ENCODE results near the gene SLX9. TPM values are rescaled to one million over a fixed set of nuclear protein-coding genes. Genes with fewer than 3 reads are reported as not detected.

SLX9 gene
- total RNA-seq, 1 donor from 2014 or later, result 80.8 TPM

DNA sequence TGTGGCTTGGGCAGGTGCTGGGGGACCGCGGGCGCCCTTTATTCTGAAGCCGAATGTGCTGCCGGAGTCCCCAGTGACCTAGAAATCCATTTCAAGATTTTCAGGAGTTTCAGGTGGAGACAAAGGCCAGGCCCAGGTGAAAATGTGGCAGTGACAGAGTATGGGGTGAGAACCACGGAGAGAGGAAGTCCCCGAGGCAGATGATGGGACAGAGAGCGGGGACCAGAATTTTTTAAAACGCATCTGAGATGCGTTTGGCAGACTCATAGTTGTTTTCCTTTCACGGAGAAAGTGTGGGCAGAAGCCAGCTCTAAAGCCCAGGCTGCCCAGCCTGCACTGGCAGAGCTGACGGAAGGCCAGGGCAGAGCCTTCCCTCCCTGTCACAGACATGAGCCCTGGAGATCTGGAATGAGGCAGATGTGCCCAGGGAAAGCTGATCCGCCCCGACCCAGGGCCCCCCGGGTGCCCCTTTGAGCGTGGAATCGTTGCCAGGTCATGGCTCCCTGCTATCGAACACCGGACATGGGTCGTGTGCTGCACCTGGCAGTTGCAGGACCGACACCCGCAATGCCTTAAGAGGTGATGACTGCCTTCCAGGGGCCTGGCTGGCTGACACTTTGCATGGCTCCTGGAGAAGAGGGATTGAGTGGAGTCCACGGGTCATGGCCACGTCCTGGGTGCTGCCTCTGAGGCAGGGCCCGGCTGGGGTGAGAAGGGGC is 6.5 kb upstream of the SLX9 start:
- peaks cover 30% of the 10 kb centered on the region for H3K4me1 Mint-ChIP-seq
- DNase-seq, result no peak
- H3K36me3 Mint-ChIP-seq (ENCODE audit: low read depth), result peaks cover 8% of the 10 kb centered on the region
- peak overlapping the region; percentile 51 for H3K27ac Mint-ChIP-seq
- intact Hi-C loops (cut with micrococcal nuclease), result no loop called here
- no peaks in the 10 kb centered on the region for H3K9me3 Mint-ChIP-seq
- H3K4me3 Mint-ChIP-seq, result peak overlapping the region; percentile 51
- H3K27me3 Mint-ChIP-seq, result no peaks in the 10 kb centered on the region

GRCh38 chr21:44933918-44934260 is 5.9 kb upstream of the SLX9 start:
- H3K27me3 Mint-ChIP-seq, result no peaks in the 10 kb centered on the region
- intact Hi-C loops (cut with micrococcal nuclease), result no loop called here
- peaks cover 8% of the 10 kb centered on the region for H3K36me3 Mint-ChIP-seq (ENCODE audit: low read depth)
- H3K9me3 Mint-ChIP-seq, result no peaks in the 10 kb centered on the region
- peaks cover 27% of the 10 kb centered on the region for H3K4me1 Mint-ChIP-seq
- H3K27ac Mint-ChIP-seq, result no peak overlapping the region
- no peak for DNase-seq
- no peak overlapping the region for H3K4me3 Mint-ChIP-seq

DNA sequence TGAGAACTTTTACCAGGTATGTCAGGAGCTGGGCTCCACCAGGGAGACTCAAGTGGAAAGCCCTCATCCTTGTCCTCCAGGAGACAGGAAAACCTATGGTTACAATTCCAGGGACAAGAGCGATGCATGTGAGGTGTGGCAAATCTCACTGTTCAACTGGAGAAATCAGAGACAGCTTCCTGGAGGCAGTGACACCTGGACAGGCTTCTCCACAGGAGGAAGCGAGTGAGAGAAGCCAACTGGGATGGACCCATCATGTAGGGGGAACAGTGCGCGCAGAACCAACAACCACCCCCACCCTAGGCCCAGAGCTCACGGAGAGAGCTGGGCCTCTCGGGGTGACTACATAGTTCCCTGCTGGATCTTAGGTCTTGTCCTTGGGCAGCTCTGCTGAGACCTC is 5.6 kb upstream of the SLX9 start:
- Mint-ChIP-seq H3K27me3 (no peaks in the 10 kb centered on the region), H3K36me3 (ENCODE audit: low read depth) (peaks cover 4% of the 10 kb centered on the region), H3K4me1 (peaks cover 26% of the 10 kb centered on the region), H3K9me3 (no peaks in the 10 kb centered on the region), H3K4me3 (no peak overlapping the region), H3K27ac (no peak overlapping the region)
- DNase-seq, result no peak
- intact Hi-C loops (cut with micrococcal nuclease), result no loop called here

GRCh38 chr21:44934797-44935532 is 4.9 kb upstream of the SLX9 start:
- peaks cover 4% of the 10 kb centered on the region for H3K36me3 Mint-ChIP-seq (ENCODE audit: low read depth)
- intact Hi-C loops (cut with micrococcal nuclease), result no loop called here
- H3K4me1 Mint-ChIP-seq, result peaks cover 20% of the 10 kb centered on the region
- H3K27me3 Mint-ChIP-seq, result no peaks in the 10 kb centered on the region
- H3K27ac Mint-ChIP-seq, result no peak overlapping the region
- DNase-seq, result no peak
- H3K4me3 Mint-ChIP-seq, result no peak overlapping the region
- H3K9me3 Mint-ChIP-seq, result no peaks in the 10 kb centered on the region

- H3K36me3 Mint-ChIP-seq (ENCODE audit: low read depth), result peaks cover 5% of the 10 kb centered on the region
- no peak for DNase-seq
- H3K27me3 Mint-ChIP-seq, result no peaks in the 10 kb centered on the region
- H3K4me3 Mint-ChIP-seq, result no peak overlapping the region
- intact Hi-C loops (cut with micrococcal nuclease), result no loop called here
- H3K27ac Mint-ChIP-seq, result no peak overlapping the region
- peaks cover 15% of the 10 kb centered on the region for H3K4me1 Mint-ChIP-seq
- no peaks in the 10 kb centered on the region for H3K9me3 Mint-ChIP-seq
Measured at GRCh38 chr21:44935533-44935927, 4.3 kb upstream of the SLX9 start.

- H3K4me1 Mint-ChIP-seq, result peaks cover 30% of the 10 kb centered on the region
- intact Hi-C loops (cut with micrococcal nuclease), result no loop called here
- H3K4me3 Mint-ChIP-seq, result peak overlapping the region; percentile 98
- no peak for DNase-seq
- H3K36me3 Mint-ChIP-seq (ENCODE audit: low read depth), result peaks cover 15% of the 10 kb centered on the region
- no peaks in the 10 kb centered on the region for H3K27me3 Mint-ChIP-seq
- H3K27ac Mint-ChIP-seq, result peak overlapping the region; percentile 74
- no peaks in the 10 kb centered on the region for H3K9me3 Mint-ChIP-seq
Measured at GRCh38 chr21:44938772-44939531, 877 bp upstream of the SLX9 start.

DNA sequence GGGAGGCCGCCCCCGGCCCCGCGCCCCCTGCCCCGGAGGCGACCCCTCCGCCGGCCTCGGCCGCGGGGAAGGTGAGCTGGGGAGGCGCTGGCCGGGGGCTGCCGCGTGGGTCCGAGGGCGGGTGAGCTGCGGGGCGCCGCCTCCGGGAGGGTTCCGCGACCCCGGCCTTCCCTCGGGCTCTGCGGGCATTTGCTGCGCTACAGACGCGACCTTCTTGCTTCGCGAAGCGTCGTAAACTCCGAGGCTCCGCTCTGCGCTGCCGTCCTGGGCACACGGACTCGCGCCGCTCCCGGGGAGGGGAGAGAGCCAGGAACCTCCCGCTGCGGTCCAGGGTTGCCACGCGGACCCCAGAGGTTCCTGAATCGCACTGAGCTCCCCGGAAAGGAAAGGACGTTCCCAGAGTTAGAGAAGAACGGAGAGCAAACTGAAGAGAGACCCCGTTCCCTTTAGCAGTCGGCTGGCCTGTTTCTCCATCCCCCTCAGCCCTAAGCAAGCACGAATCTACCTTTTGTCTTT is 345 bp downstream of the SLX9 start:
- H3K27me3 Mint-ChIP-seq, result no peaks in the 10 kb centered on the region
- H3K4me3 Mint-ChIP-seq, result peak overlapping the region; percentile 98
- H3K4me1 Mint-ChIP-seq, result peaks cover 32% of the 10 kb centered on the region
- H3K36me3 Mint-ChIP-seq (ENCODE audit: low read depth), result peaks cover 25% of the 10 kb centered on the region
- no peaks in the 10 kb centered on the region for H3K9me3 Mint-ChIP-seq
- DNase-seq, result no peak
- H3K27ac Mint-ChIP-seq, result peak overlapping the region; percentile 86
- intact Hi-C loops (cut with micrococcal nuclease), result loop anchor here (5.0 kb wide), 1 partner anchor 137 kb away; no protein-coding TSS in a partner anchor

DNA sequence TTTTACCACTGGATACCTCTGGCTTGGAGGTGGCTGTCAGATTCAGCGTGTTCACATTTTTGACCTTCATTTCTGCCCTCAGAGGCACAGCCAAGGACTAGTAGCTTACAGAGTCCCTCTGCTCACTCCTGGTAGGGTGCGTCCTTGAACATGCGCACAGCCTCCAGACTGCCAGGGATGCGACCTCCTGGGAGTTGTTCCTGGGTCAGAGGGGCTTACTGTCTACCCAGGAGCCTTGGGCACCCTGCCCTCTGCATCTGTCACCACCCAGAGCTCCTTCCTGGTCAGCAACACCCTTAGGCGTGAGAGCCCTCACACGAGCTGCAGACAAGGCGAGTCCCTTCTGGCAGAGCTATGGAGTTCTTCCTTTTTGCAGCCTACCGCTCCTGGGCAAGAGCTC is 1.7 kb downstream of the SLX9 start:
- intact Hi-C loops (cut with micrococcal nuclease), result loop anchor here (5.0 kb wide), 1 partner anchor 136 kb away; no protein-coding TSS in a partner anchor
- Mint-ChIP-seq H3K27me3 (no peaks in the 10 kb centered on the region), H3K4me1 (peaks cover 34% of the 10 kb centered on the region), H3K36me3 (ENCODE audit: low read depth) (peaks cover 32% of the 10 kb centered on the region), H3K9me3 (no peaks in the 10 kb centered on the region), H3K27ac (peak overlapping the region; percentile 48), H3K4me3 (peak overlapping the region; percentile 98)
- DNase-seq, result no peak

DNA sequence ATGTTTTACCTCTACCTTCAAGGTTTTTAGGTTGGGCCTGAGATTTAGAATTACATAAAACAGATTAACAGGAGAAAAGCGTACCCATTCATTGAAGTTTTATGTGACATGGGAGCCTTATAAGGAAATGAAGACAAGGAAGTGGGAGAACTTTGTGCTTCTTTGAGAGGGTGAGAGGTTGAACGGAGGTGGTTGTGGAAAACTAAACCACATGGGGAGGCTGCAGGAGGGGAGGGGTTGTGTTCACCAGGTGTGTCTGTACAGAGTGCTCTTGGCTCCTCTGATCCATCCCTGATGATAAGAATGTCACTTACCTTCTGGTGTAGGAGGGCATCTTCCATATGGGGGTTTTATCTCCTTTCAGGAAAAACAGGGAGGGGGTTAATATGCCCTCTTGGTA is 2.7 kb downstream of the SLX9 start:
- no peak for DNase-seq
- Mint-ChIP-seq H3K27me3 (no peaks in the 10 kb centered on the region), H3K9me3 (no peaks in the 10 kb centered on the region), H3K27ac (no peak overlapping the region), H3K4me3 (peak overlapping the region; percentile 52), H3K36me3 (ENCODE audit: low read depth) (peaks cover 36% of the 10 kb centered on the region), H3K4me1 (peaks cover 34% of the 10 kb centered on the region)
- intact Hi-C loops (cut with micrococcal nuclease), result loop anchor here (5.0 kb wide), 1 partner anchor 135 kb away; no protein-coding TSS in a partner anchor

DNA sequence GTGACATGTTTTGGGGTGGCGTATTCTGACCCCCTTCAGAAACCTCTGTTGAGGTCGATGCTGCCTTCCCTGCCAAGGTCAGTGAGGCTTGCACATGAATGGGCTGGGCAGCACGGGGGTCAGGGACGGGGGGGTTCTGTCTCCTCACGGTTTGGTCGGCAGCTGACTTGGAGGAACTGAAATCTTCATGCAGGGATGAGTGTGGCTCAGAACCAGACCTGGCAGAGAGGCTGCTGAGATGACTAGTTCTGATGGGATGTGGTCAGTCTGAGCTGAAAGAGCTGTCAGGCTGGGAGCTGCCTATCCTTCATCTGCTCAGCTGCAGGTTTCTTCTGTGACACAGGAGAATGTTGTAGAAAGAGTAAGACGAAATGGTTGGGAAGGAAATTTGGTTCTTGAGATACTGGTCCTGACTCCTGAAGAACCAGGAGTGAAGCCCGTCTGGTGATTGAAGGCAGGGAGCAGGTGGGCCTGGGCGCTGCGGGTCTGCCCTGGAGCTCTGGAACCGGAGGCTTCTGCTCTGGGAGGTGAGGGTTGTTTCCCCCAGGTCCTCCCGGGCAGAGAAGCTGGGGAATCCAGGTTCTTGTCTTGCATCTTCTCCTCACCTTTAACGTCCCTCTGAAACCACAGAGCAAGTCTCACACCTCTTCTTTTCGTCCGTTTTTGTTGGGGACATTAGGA is 3.3 kb downstream of the SLX9 start:
- DNase-seq, result no peak
- Mint-ChIP-seq H3K9me3 (no peaks in the 10 kb centered on the region), H3K36me3 (ENCODE audit: low read depth) (peaks cover 35% of the 10 kb centered on the region), H3K27ac (peak overlapping the region; percentile 4), H3K27me3 (no peaks in the 10 kb centered on the region), H3K4me1 (peaks cover 34% of the 10 kb centered on the region), H3K4me3 (no peak overlapping the region)
- intact Hi-C loops (cut with micrococcal nuclease), result loop anchor here (5.0 kb wide), 1 partner anchor 134 kb away; no protein-coding TSS in a partner anchor

DNA sequence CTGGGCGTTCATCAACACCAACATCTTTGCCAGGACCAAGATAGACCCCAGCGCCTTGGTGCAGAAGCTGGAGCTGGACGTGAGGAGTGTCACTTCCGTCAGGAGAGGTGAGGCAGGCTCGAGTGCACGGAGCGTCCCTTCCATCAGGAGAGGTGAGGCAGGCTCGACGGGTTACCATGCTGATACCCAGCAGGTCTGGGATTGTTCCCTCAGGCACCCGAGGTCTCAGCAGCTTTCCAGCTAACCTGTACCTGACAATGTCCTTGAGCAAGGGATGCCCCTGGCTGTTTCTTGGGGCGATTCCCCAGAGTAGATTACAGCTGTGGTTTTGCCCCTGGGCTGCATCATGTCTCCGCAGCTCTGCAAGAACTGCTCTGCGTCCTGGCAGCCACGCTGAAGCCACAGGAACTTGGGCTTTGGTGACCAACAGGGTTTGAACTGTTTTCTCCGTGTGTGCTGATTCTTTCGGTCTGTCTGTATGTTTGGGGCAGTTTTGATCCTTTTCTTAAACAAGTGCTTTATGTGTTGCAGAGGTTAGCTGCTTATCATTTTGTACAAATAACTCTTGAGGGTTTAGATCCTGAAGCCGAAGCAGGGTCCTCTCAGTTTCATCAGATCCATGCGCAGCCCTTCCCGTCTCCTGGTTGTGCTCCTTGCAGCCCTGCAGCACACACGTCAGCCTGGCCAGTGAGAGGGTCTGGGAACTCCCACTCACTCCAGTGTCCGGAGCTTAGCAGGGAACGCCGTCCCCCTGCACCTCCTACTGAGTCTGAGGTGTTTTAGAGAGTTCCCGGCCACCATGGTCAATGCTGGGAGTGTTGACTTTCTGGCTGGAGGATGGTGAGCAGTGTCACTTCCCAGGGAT is 4.1 kb downstream of the SLX9 start:
- Mint-ChIP-seq H3K27ac (no peak overlapping the region), H3K9me3 (no peaks in the 10 kb centered on the region)

DNA sequence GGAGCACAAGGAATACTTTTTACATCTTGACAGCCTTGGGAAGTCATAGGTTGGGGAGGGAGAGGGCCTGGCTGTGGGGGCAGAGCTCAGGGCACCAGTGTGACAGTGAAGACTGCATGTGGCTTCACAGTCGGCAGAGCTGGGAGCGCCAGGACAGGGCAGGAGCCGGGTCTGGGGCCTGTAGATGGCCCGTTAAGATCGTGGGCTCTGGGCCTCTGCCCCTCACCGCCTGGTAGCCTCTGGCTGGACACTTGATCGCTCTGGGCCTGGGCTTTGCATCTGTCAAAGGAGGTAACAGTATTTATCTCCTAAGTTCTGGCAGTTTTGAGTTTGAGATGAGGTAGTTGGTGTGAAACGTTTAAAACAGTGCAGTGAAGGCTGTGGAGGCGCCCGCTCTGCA is 4.8 kb downstream of the SLX9 start:
- Mint-ChIP-seq H3K4me1 (peaks cover 31% of the 10 kb centered on the region), H3K27ac (peak overlapping the region; percentile 25), H3K27me3 (no peaks in the 10 kb centered on the region), H3K9me3 (no peaks in the 10 kb centered on the region), H3K36me3 (ENCODE audit: low read depth) (peaks cover 36% of the 10 kb centered on the region), H3K4me3 (no peak overlapping the region)
- intact Hi-C loops (cut with micrococcal nuclease), result loop anchor here (5.0 kb wide), 1 partner anchor 133 kb away; no protein-coding TSS in a partner anchor
- DNase-seq, result no peak

More for the DNA sequence above, 4.1 kb downstream of the SLX9 start:
- Mint-ChIP-seq H3K4me1 (peaks cover 34% of the 10 kb centered on the region), H3K36me3 (ENCODE audit: low read depth) (peaks cover 35% of the 10 kb centered on the region), H3K4me3 (no peak overlapping the region), H3K27me3 (no peaks in the 10 kb centered on the region)
- no peak for DNase-seq
- intact Hi-C loops (cut with micrococcal nuclease), result loop anchor here (5.0 kb wide), 1 partner anchor 133 kb away; no protein-coding TSS in a partner anchor

All from activated CD4-positive, alpha-beta T cell treated with anti-CD3 and anti-CD28 coated beads, Interleukin-2, amount 10 ng/mL, durations not matched to agents 24 days and 14 days (primary cell).